IMR-90 (cell line): ENCODE measurements around the gene TRAPPC3L. TPM values are rescaled to one million over a fixed set of nuclear protein-coding genes. Genes with fewer than 3 reads are reported as not detected.
A peak's percentile ranks its signal among the peaks of the same experiment; 100 is the strongest.

Experiments used
- ATAC-seq: fragments of 200-7000 bp; cut with Tn5 transposase; 2 replicates; pipeline ENCODE4 v1.9.1; 2020; ENCODE audit warnings: low read depth, mild to moderate bottlenecking, moderate library complexity
- BruUV-seq: library from RNA; stranded (reverse); fragments of 400-500 nt; replicated peaks from 2 replicates; lab custom pipeline; 2021; lab: Mats Ljungman, UMichigan
- CTCF ChIA-PET: fragments of 300-600 bp; formaldehyde crosslinking; extraction: SDS; loops from one replicate; lab custom pipeline; 2021; ENCODE audit warnings: antibody characterized with exemption; lab: Yijun Ruan, JAX
- POLR2A ChIA-PET: fragments of 300-600 bp; sonication (Branson Sonifier 250); formaldehyde crosslinking; loops from one replicate; lab custom pipeline; 2022; ENCODE audit warnings: antibody characterized with exemption; ENCODE audit not compliant: unreplicated experiment; lab: Charles Lee
- DNase-seq: peaks from one replicate; pipeline ENCODE4 v3.0.0; 2013
- H2AFZ ChIP-seq: replicated peaks from 2 replicates; pipeline ENCODE3; 2013; ENCODE audit warnings: low read length, mild to moderate bottlenecking; ENCODE audit not compliant: poor library complexity
- H2AK5ac ChIP-seq: 2 replicates; pipeline ENCODE4 v1.6.1; 2013; ENCODE audit warnings: low read depth, low read length, inconsistent platforms
- H2AK9ac ChIP-seq: replicated peaks from 2 replicates; pipeline ENCODE3; 2013; ENCODE audit warnings: mild to moderate bottlenecking, low read depth, low read length, moderate library complexity; ENCODE audit not compliant: poor library complexity
- H2BK120ac ChIP-seq: 2 replicates; pipeline ENCODE4 v1.6.1; 2013; ENCODE audit warnings: low read depth, low read length, inconsistent platforms
- H2BK15ac ChIP-seq: 3 replicates; pipeline ENCODE4 v1.6.1; 2013; ENCODE audit warnings: low read depth, low read length, inconsistent platforms
- H2BK20ac ChIP-seq: 2 replicates; pipeline ENCODE4 v1.6.1; 2013; ENCODE audit warnings: low read depth, mild to moderate bottlenecking, inconsistent platforms, low read length, moderate library complexity
- H2BK5ac ChIP-seq: 2 replicates; pipeline ENCODE4 v1.6.1; 2013; ENCODE audit warnings: mild to moderate bottlenecking, low read depth, low read length, inconsistent platforms; ENCODE audit not compliant: poor library complexity, severe bottlenecking
- H3K14ac ChIP-seq: replicated peaks from 2 replicates; pipeline ENCODE4 v1.6.1; 2013; ENCODE audit warnings: low read depth, low read length, inconsistent platforms
- H3K18ac ChIP-seq: 2 replicates; pipeline ENCODE4 v1.6.1; 2013; ENCODE audit warnings: low read depth, low read length, control low read depth
- H3K23ac ChIP-seq: 2 replicates; pipeline ENCODE4 v1.6.1; 2013; ENCODE audit warnings: low read depth, low read length, inconsistent platforms
- H3K27ac ChIP-seq: 2 replicates; pipeline ENCODE4 v1.5.1; 2013; ENCODE audit warnings: mild to moderate bottlenecking, control low read depth, low read length; ENCODE audit not compliant: insufficient read depth
- H3K27me3 ChIP-seq: 2 replicates; pipeline ENCODE4 v1.6.1; 2013; ENCODE audit warnings: low read length; ENCODE audit not compliant: control insufficient read depth, insufficient read depth
- H3K36me3 ChIP-seq: 2 replicates; pipeline ENCODE4 v1.6.1; 2013; ENCODE audit warnings: low read length, mixed read lengths; ENCODE audit not compliant: control insufficient read depth, insufficient read depth
- H3K4ac ChIP-seq: 2 replicates; pipeline ENCODE4 v1.6.1; 2013; ENCODE audit warnings: low read depth, low read length, inconsistent platforms
- H3K4me1 ChIP-seq: 2 replicates; pipeline ENCODE4 v1.6.1; 2013; ENCODE audit warnings: low read length, mixed read lengths; ENCODE audit not compliant: control insufficient read depth, insufficient read depth
- H3K4me2 ChIP-seq: 2 replicates; pipeline ENCODE4 v1.6.1; 2013; ENCODE audit warnings: low read depth, mild to moderate bottlenecking, control low read depth, low read length, moderate library complexity
- H3K4me3 ChIP-seq: 2 replicates; pipeline ENCODE4 v1.5.1; 2013; ENCODE audit warnings: low read depth, mild to moderate bottlenecking, control low read depth, low read length, moderate library complexity; ENCODE audit not compliant: insufficient read depth
- H3K56ac ChIP-seq: 2 replicates; pipeline ENCODE4 v1.6.1; 2013; ENCODE audit warnings: low read length, inconsistent platforms; ENCODE audit not compliant: insufficient read depth; ENCODE audit errors: extremely low read depth
- H3K79me1 ChIP-seq, 2 experiments: 2 replicates each; pipeline ENCODE4 v1.6.1; 2013; ENCODE audit warnings: low read length in 2 of 2, inconsistent platforms in 1 of 2, low read depth in 1 of 2
- H3K9ac ChIP-seq: 2 replicates; pipeline ENCODE4 v1.6.1; 2013; ENCODE audit warnings: low read depth, low read length, control low read depth
- H3K9me1 ChIP-seq: 2 replicates; pipeline ENCODE4 v1.6.1; 2013; ENCODE audit warnings: low read length, inconsistent platforms; ENCODE audit not compliant: insufficient read depth
- H3K9me3 ChIP-seq: 2 replicates; pipeline ENCODE4 v1.6.1; 2013; ENCODE audit warnings: low read length; ENCODE audit not compliant: control insufficient read depth, insufficient read depth
- H4K20me1 ChIP-seq: 2 replicates; pipeline ENCODE4 v1.6.1; 2013; ENCODE audit warnings: low read length, inconsistent platforms; ENCODE audit not compliant: insufficient read depth
- H4K5ac ChIP-seq: 2 replicates; pipeline ENCODE4 v1.6.1; 2013; ENCODE audit warnings: mild to moderate bottlenecking, low read depth, low read length, control low read depth
- H4K8ac ChIP-seq, 2 experiments: 2 replicates each; pipeline ENCODE4 v1.6.1; 2013; ENCODE audit warnings: low read depth in 2 of 2, low read length in 2 of 2, control low read depth in 1 of 2, inconsistent platforms in 1 of 2
- H4K91ac ChIP-seq: 2 replicates; pipeline ENCODE4 v1.6.1; 2013; ENCODE audit warnings: low read depth, low read length, inconsistent platforms; ENCODE audit not compliant: insufficient read depth
- CEBPB ChIP-seq: IDR thresholded peaks from 2 replicates; pipeline ENCODE4 v1.6.1; 2012; ENCODE audit warnings: low read depth, low read length, improper control_type of control experiment
- CHD1 ChIP-seq: IDR thresholded peaks from 2 replicates; pipeline ENCODE4 v1.6.1; 2012; ENCODE audit warnings: low read depth, low read length, improper control_type of control experiment
- CTCF ChIP-seq: conservative IDR thresholded peaks from 2 replicates; pipeline ENCODE4 v1.5.1; 2012; ENCODE audit warnings: mild to moderate bottlenecking, low read depth, low read length, improper control_type of control experiment
- FOS ChIP-seq: fragments of 150-350 bp; IDR thresholded peaks from 2 replicates; pipeline ENCODE4 v1.6.1; 2016; ENCODE audit warnings: low read depth, low read length
- MAZ ChIP-seq: IDR thresholded peaks from 2 replicates; pipeline ENCODE4 v1.6.1; 2012; ENCODE audit warnings: low read depth, mild to moderate bottlenecking, low read length, improper control_type of control experiment, moderate library complexity, borderline replicate concordance
- RFX5 ChIP-seq: IDR thresholded peaks from 2 replicates; pipeline ENCODE4 v1.8.0; 2012; ENCODE audit warnings: low read depth, mild to moderate bottlenecking, low read length, moderate library complexity
- WGBS, 2 experiments: methylation state at CpG; one replicate each; pipeline versions ENCODE4 v1.1.5 to v1.1.7; 2013; ENCODE audit warnings: missing lambda C conversion rate in 2 of 2; ENCODE audit not compliant: insufficient read length in 1 of 2; ENCODE audit errors: extremely low coverage in 2 of 2; 5-methylcytosine and 5-hydroxymethylcytosine counted together
- dilution Hi-C: fragments of 300-500 bp; cut with HindIII; formaldehyde crosslinking; loops from one replicate; pipeline ENCODE4 v1.14.3; 2018; ENCODE audit warnings: low sequenced_read_pairs; ENCODE audit not compliant: unreplicated experiment
- in situ Hi-C: fragments of 300-500 bp; cut with MboI; formaldehyde crosslinking; loops from 3 replicates; pipeline ENCODE4 v1.14.3; 2019; ENCODE audit warnings: low sequenced_read_pairs, inconsistent platforms, mixed read lengths
- intact Hi-C: fragments of 100-400 bp; cut with micrococcal nuclease; formaldehyde crosslinking; loops from 2 replicates; pipeline ENCODE4 v1.10.0; 2022
- polyA plus RNA-seq, 3 experiments: library from polyadenylated mRNA; depleted of rRNA; stranded (reverse); fragments of >200 nt; gene quantifications; 2 replicates each; pipeline ENCODE4 v1.2.3, GENCODE V29; 2012; ENCODE audit warnings: low replicate concordance in 1 of 3
- total RNA-seq: library from RNA; depleted of rRNA; stranded (reverse); fragments of >200 nt; gene quantifications from 2 replicates; pipeline ENCODE4 v1.2.3, GENCODE V29; 2012

Gene TRAPPC3L
- total and polyA plus RNA-seq, 2 of the 4 experiments (the other 2 are of a cell fraction), result 0.03 TPM; not detected in 1

- ChIA-PET CTCF (interaction anchor here (0.6 kb wide), 1 partner anchor 351 kb away, joined by 3 read pairs; no protein-coding TSS in a partner anchor), POLR2A (no interaction called here)
- Histone ChIP-seq H3K36me3 (no peaks in the 10 kb centered on the region), H2BK20ac (no peak overlapping the region), H3K18ac (peak overlapping the region; percentile 31; the same call in 1 of the 2 replicates), H3K79me1 (peaks cover 3 to 8% of the 10 kb centered on the region in 2 experiments; a peak in 2 of 4 replicates), H2BK120ac (no peak overlapping the region), H2AK9ac (no peak overlapping the region), H3K4me1 (peaks cover 1% of the 10 kb centered on the region; the same call in 1 of the 2 replicates), H3K4me3 (no peak overlapping the region), H4K8ac (no peak overlapping the region), H4K20me1 (no peaks in the 10 kb centered on the region), H3K9me1 (no peaks in the 10 kb centered on the region), H2AFZ (no peak overlapping the region), H2AK5ac (no peak overlapping the region), H3K14ac (no peak overlapping the region), H4K5ac (no peak overlapping the region), H3K23ac (no peak overlapping the region), H3K56ac (no peak overlapping the region), H3K9me3 (no peaks in the 10 kb centered on the region), H4K91ac (no peak overlapping the region), H2BK5ac (peak overlapping the region; percentile 18), H3K27me3 (no peaks in the 10 kb centered on the region), H3K4me2 (no peak overlapping the region; the same call in 1 of the 2 replicates), H2BK15ac (no peak overlapping the region), H3K27ac (no peak overlapping the region), H3K4ac (no peak overlapping the region), H3K9ac (no peak overlapping the region)
- intact Hi-C loops (no loop called here), in situ Hi-C loops (no loop called here), dilution Hi-C loops (no loop called here)
- WGBS, 2 experiments, result no CpG with 5 or more reads among the region's 3 CpGs
- BruUV-seq, result no TSS peak
- peak; percentile 75 for DNase-seq
- TF ChIP-seq RFX5 (no peak), CHD1 (no peak), CTCF (no peak), MAZ (no peak), FOS (peak; percentile 50), CEBPB (peak; percentile 71)
- ATAC-seq, result no peak
These were observed 38.2 kb downstream of the TRAPPC3L start for GRCh38 chr6:116507324-116507723.
